Naive thymus-derived CD4-positive, alpha-beta T cell (primary cell): ENCODE results near the gene PEAK3. TPM values are rescaled to one million over a fixed set of nuclear protein-coding genes. Genes with fewer than 3 reads are reported as not detected.
A peak's percentile ranks its signal among the peaks of the same experiment; 100 is the strongest.

Experiments
- ATAC-seq: fragments of 150-1000 bp; cut with Tn5 transposase; 2 replicates; pipeline ENCODE4 v1.10.0; 2021; ENCODE audit warnings: mild to moderate bottlenecking, moderate library complexity
- CTCF ChIA-PET: fragments of 350-600 bp; sonication (Branson Sonifier 250); formaldehyde crosslinking; loops from one replicate; lab custom pipeline; 2021; ENCODE audit warnings: antibody characterized with exemption; lab: Charles Lee
- POLR2A ChIA-PET: fragments of 350-600 bp; sonication (Branson Sonifier 250); formaldehyde crosslinking; loops from one replicate; lab custom pipeline; 2021; ENCODE audit warnings: antibody characterized with exemption, inconsistent platforms; lab: Charles Lee
- DNase-seq, 9 donors: peaks; one replicate each; pipeline versions ENCODE4 v3.0.0 to v3.0.0-alpha.2; 2020 to 2022; ENCODE audit warnings: mixed read lengths in 1 of 9
- H3K27ac ChIP-seq: one replicate; pipeline ENCODE4 v1.7.0; 2013; ENCODE audit warnings: mild to moderate bottlenecking, low read depth, low read length, moderate library complexity
- H3K27me3 ChIP-seq, 2 donors: one replicate each; pipeline ENCODE4 v1.7.0; 2013; ENCODE audit warnings: low read length in 2 of 2, mild to moderate bottlenecking in 2 of 2, moderate library complexity in 2 of 2; ENCODE audit not compliant: control insufficient read depth in 2 of 2, insufficient read depth in 2 of 2
- H3K36me3 ChIP-seq, 3 experiments: 1 replicate in 2 of 3; 2 replicates in 1 of 3; pipeline ENCODE4 v1.7.0; 2013; ENCODE audit warnings: low read length in 3 of 3, mild to moderate bottlenecking in 3 of 3, moderate library complexity in 1 of 3; ENCODE audit not compliant: insufficient read depth in 3 of 3, control insufficient read depth in 2 of 3
- H3K4me1 ChIP-seq, 2 donors: one replicate each; pipeline ENCODE4 v1.7.0; 2013; ENCODE audit warnings: low read length in 2 of 2, mild to moderate bottlenecking in 2 of 2, moderate library complexity in 1 of 2; ENCODE audit not compliant: control insufficient read depth in 2 of 2, insufficient read depth in 2 of 2
- H3K4me3 ChIP-seq: 2 replicates; pipeline ENCODE4 v1.7.0; 2013; ENCODE audit warnings: mild to moderate bottlenecking, low read length
- H3K9me3 ChIP-seq, 3 experiments: 1 replicate in 2 of 3; 2 replicates in 1 of 3; pipeline ENCODE4 v1.7.0; 2013; ENCODE audit warnings: low read length in 3 of 3; ENCODE audit not compliant: control insufficient read depth in 2 of 3
- H3K27ac Mint-ChIP-seq, 9 donors: one replicate each; pipeline ENCODE4 v1.8.0; 2020 to 2022; ENCODE audit warnings: mixed read lengths in 9 of 9, mild to moderate bottlenecking in 8 of 9, moderate library complexity in 5 of 9, inconsistent platforms in 2 of 9
- H3K27me3 Mint-ChIP-seq, 5 donors: one replicate each; pipeline ENCODE4 v1.8.0; 2021 to 2022; ENCODE audit warnings: mixed read lengths in 5 of 5, mild to moderate bottlenecking in 1 of 5
- H3K36me3 Mint-ChIP-seq, 5 donors: one replicate each; pipeline ENCODE4 v1.8.0; 2020 to 2022; ENCODE audit warnings: mixed read lengths in 5 of 5, mild to moderate bottlenecking in 3 of 5, inconsistent platforms in 1 of 5
- H3K4me1 Mint-ChIP-seq, 7 donors: one replicate each; pipeline ENCODE4 v1.8.0; 2020 to 2022; ENCODE audit warnings: mixed read lengths in 7 of 7, mild to moderate bottlenecking in 3 of 7, inconsistent platforms in 1 of 7
- H3K4me3 Mint-ChIP-seq, 10 donors: one replicate each; pipeline ENCODE4 v1.8.0; 2020 to 2022; ENCODE audit warnings: mild to moderate bottlenecking in 10 of 10, mixed read lengths in 10 of 10, moderate library complexity in 6 of 10, inconsistent platforms in 2 of 10
- H3K9me3 Mint-ChIP-seq, 11 donors: one replicate each; pipeline ENCODE4 v1.8.0; 2020 to 2022; ENCODE audit warnings: mixed read lengths in 11 of 11, mild to moderate bottlenecking in 4 of 11, inconsistent platforms in 1 of 11, moderate library complexity in 1 of 11
- intact Hi-C, 2 donors: fragments of 100-400 bp; cut with micrococcal nuclease; formaldehyde crosslinking; loops; one replicate each; pipeline ENCODE4 v1.15.1; 2023
- polyA plus RNA-seq, 2 donors: library from polyadenylated mRNA; unstranded; fragments of 300-500 nt; fragmentation: Illumina TruSeq; gene quantifications; one replicate each; pipeline ENCODE4 v1.2.3, GENCODE V29; 2021
- total RNA-seq, 6 experiments: library from RNA in 5 of 6; stranded (reverse) in 5 of 6; gene quantifications; 1 replicate in 5 of 6; 2 replicates in 1 of 6; pipeline ENCODE4 v1.2.3 and lab custom pipeline; 2021 to 2026

PEAK3 gene
- total and polyA plus RNA-seq, 7 experiments from 2014 or later = 0.14 to 3.9 (median 0.36) TPM; not detected in 1

DNA sequence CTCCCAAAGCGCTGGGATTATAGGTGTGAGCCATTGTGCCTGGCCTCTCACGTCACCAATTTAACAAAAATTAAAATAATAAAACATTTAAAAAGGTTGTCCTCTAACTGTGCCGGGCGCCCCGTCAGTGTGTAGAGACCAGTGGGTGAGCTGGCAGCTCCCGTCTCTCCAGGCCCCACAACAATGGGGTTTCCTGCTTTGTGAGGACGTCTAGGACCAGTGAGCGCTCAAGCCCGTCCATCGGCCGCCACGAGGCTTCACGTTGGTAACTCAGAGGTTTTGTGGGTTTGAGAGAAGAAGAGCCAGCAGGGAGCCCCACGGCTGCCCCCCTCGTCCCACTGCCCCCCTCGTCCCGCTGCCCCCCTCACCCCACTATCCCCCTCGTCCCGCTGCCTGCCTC lies 41.7 kb upstream of the PEAK3 start:
- peaks cover 0 to 54% (median 0%) of the 10 kb centered on the region in 3 experiments for H3K36me3 ChIP-seq
- peaks cover 0 to 13% (median 4%) of the 10 kb centered on the region in 5 donors for H3K36me3 Mint-ChIP-seq

DNA sequence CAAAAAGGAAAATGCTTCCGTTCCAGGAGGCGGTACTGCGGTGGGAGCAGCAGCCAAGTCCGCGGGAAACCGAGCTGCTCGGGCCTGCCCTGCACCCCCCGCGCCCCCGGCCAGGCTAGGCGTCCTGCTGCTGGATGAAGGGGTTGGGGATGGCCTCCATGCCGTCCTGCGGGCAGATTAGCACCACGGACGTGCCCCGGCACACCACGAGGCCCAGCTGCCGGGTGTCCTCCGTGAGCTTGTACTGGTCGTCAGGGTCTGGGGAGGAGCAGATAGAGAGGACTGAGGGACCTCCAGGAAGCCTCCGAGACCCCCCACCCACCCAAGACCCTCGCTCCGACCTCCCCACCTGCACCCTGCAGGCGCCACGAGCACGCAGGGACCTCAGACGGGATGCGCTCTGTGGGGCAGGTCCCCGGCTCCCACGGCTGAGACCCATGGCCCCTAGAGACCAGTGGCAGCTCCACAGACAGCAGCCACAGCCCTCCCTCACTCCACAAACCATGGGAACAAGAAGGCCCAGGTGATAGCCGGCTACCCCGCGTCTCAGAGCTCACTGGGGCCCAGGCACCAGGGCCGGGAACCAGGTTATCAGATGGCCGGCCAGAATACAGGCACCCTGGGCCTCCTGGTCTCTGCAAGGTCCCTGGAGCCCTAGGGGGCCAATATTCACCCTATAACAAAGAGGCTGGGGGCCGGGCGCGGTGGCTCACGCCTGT lies 39.7 kb upstream of the PEAK3 start:
- no peaks in the 10 kb centered on the region for H3K27me3 ChIP-seq
- ChIA-PET POLR2A (interaction anchor here (0.6 kb wide), 2 partner anchors 33 to 93 kb away, joined by 3 to 4 read pairs; no protein-coding TSS in a partner anchor), CTCF (no interaction called here)
- Mint-ChIP-seq H3K4me1 (peaks cover 11 to 23% (median 14%) of the 10 kb centered on the region in 7 donors), H3K27me3 (no peaks in the 10 kb centered on the region), H3K4me3 (no peak overlapping the region), H3K9me3 (no peaks in the 10 kb centered on the region), H3K36me3 (peaks cover 0 to 12% (median 0%) of the 10 kb centered on the region in 5 donors), H3K27ac (no peak overlapping the region)
- no peaks in the 10 kb centered on the region for H3K9me3 ChIP-seq
- H3K4me1 ChIP-seq = peaks cover 0 to 2% of the 10 kb centered on the region in 2 donors
- H3K4me3 ChIP-seq = no peak overlapping the region
- no peak for ATAC-seq
- no peak for DNase-seq
- peaks cover 0 to 51% (median 0%) of the 10 kb centered on the region in 3 experiments for H3K36me3 ChIP-seq
- no peak overlapping the region for H3K27ac ChIP-seq
- intact Hi-C loops = no loop called here

More for the DNA sequence above, 41.7 kb upstream of the PEAK3 start:
- no peak for DNase-seq
- Histone ChIP-seq H3K4me1 (peaks cover 5 to 12% of the 10 kb centered on the region in 2 donors), H3K27ac (no peak overlapping the region), H3K4me3 (no peak overlapping the region), H3K9me3 (no peaks in the 10 kb centered on the region), H3K27me3 (no peaks in the 10 kb centered on the region)
- intact Hi-C loops = no loop called here
- Mint-ChIP-seq H3K4me3 (no peak overlapping the region), H3K9me3 (peaks cover 0 to 4% (median 0%) of the 10 kb centered on the region in 11 donors), H3K27ac (no peak overlapping the region), H3K4me1 (peaks cover 17 to 40% (median 29%) of the 10 kb centered on the region in 7 donors), H3K27me3 (peaks cover 0 to 2% (median 0%) of the 10 kb centered on the region in 5 donors)
- POLR2A ChIA-PET = interaction anchor here (0.6 kb wide), 1 partner anchor 1667 kb away, joined by 3 read pairs; no protein-coding TSS in a partner anchor
- CTCF ChIA-PET = interaction anchor here (0.8 kb wide), 1 partner anchor 65 kb away, joined by 4 read pairs; no protein-coding TSS in a partner anchor
- ATAC-seq = no peak

DNA sequence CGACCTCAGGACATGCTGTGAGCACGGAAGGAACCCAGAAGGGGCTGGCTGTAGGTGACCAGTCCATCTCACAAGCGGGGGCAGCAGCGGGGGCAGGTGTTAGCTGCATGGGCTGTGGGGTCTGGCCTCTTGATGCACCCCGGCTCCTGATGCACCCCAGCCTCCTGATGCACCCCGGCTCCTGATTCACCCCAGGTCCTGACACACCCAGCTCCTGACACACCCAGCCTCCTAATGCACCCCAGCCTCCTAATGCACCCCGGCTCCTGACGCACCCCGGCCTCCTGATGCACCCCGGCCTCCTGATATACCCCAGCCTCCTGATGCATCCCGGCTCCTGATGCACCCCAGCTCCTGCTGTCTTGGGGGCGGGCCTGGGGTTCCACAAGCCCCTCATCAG lies 39.0 kb upstream of the PEAK3 start:
- Histone ChIP-seq H3K27me3 (no peaks in the 10 kb centered on the region), H3K4me3 (no peak overlapping the region), H3K9me3 (no peaks in the 10 kb centered on the region), H3K4me1 (no peaks in the 10 kb centered on the region), H3K36me3 (peaks cover 0 to 48% (median 0%) of the 10 kb centered on the region in 3 experiments), H3K27ac (no peak overlapping the region)
- ATAC-seq = no peak
- ChIA-PET POLR2A (interaction anchor here (0.6 kb wide), 1 partner anchor 82 kb away, joined by 4 read pairs; no protein-coding TSS in a partner anchor), CTCF (no interaction called here)
- intact Hi-C loops = no loop called here
- Mint-ChIP-seq H3K9me3 (peaks cover 0 to 2% (median 0%) of the 10 kb centered on the region in 11 donors), H3K4me3 (no peak overlapping the region), H3K4me1 (peaks cover 7 to 15% (median 9%) of the 10 kb centered on the region in 7 donors), H3K27me3 (no peaks in the 10 kb centered on the region), H3K27ac (no peak overlapping the region), H3K36me3 (peaks cover 0 to 6% (median 0%) of the 10 kb centered on the region in 5 donors)
- no peak for DNase-seq

DNA sequence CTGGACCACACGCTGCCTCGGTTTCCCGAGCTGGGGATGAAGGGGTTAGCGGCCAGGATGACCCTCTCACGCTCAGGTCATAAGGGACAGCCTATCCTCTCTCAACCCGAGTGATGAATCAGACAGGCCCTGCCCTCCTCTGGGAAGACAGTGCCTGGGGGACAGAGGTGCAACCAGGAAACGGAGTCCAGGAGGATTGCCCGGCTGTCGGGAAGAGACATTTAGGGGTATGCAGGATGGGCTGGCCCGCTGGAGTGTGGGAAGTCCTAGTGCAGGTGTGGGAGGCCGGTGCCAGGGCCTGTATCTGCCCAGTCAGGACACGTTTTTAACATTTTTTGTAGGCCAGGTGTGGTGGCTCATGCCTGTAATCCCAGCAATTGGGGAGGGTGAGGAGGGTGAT lies 38.1 kb upstream of the PEAK3 start:
- ChIA-PET CTCF (no interaction called here), POLR2A (interaction anchor here (0.5 to 0.6 kb wide), 2 partner anchors 288 to 423 kb away, joined by 4 to 5 read pairs; no protein-coding TSS in a partner anchor)
- no peak overlapping the region for H3K27ac Mint-ChIP-seq
- no peak for DNase-seq
- Histone ChIP-seq H3K27ac (no peak overlapping the region), H3K4me1 (no peaks in the 10 kb centered on the region), H3K4me3 (no peak overlapping the region), H3K27me3 (no peaks in the 10 kb centered on the region), H3K9me3 (peaks cover 0 to 7% (median under 1%) of the 10 kb centered on the region in 3 experiments), H3K36me3 (peaks cover 0 to 41% (median 0%) of the 10 kb centered on the region in 3 experiments)
- intact Hi-C loops = no loop called here
- peaks cover 0 to 8% (median 6%) of the 10 kb centered on the region in 7 donors for H3K4me1 Mint-ChIP-seq
- no peak overlapping the region for H3K4me3 Mint-ChIP-seq
- H3K36me3 Mint-ChIP-seq = peaks cover under 1 to 7% (median 5%) of the 10 kb centered on the region in 5 donors
- H3K9me3 Mint-ChIP-seq = peaks cover 2 to 11% (median 4%) of the 10 kb centered on the region in 11 donors
- ATAC-seq = no peak
- H3K27me3 Mint-ChIP-seq = peaks cover 0 to 6% (median 3%) of the 10 kb centered on the region in 5 donors

DNA sequence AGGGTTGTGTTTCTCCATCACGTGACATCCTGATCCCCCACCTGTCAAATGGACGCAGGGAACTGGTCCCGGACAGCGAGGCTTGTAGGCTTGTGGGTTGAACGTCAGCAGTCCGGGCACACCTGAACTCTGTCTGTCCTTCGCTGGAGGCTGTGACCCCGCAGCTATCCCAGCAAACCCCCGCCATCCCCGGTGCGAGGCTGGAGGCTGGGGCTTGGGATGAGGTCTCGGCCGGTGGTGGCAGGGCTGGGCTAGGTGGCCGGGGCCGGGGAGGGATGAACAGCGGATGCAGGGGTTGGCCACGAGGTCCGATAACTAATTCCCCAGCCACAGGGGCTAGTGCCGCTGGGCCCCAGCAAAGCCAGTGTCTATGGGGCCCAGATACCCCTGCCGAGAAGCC lies 37.6 kb upstream of the PEAK3 start:
- H3K27me3 Mint-ChIP-seq = peaks cover 5 to 10% (median 7%) of the 10 kb centered on the region in 5 donors
- Histone ChIP-seq H3K27ac (no peak overlapping the region), H3K4me1 (no peaks in the 10 kb centered on the region), H3K9me3 (peaks cover 0 to 12% (median 5%) of the 10 kb centered on the region in 3 experiments), H3K36me3 (peaks cover 0 to 36% (median 0%) of the 10 kb centered on the region in 3 experiments), H3K27me3 (no peaks in the 10 kb centered on the region), H3K4me3 (no peak overlapping the region)
- H3K4me3 Mint-ChIP-seq = no peak overlapping the region
- ChIA-PET POLR2A (interaction anchor here (0.5 to 1.5 kb wide), 3 partner anchors 32 to 423 kb away, joined by 3 to 5 read pairs (median 4); no protein-coding TSS in a partner anchor), CTCF (no interaction called here)
- DNase-seq = no peak
- peaks cover 6 to 16% (median 8%) of the 10 kb centered on the region in 11 donors for H3K9me3 Mint-ChIP-seq
- peaks cover 4 to 10% (median 10%) of the 10 kb centered on the region in 5 donors for H3K36me3 Mint-ChIP-seq
- H3K4me1 Mint-ChIP-seq = peaks cover 0 to 6% (median 2%) of the 10 kb centered on the region in 7 donors
- no peak for ATAC-seq
- intact Hi-C loops = loop anchor here in 1 of 2 donors (5.0 kb wide), 1 partner anchor 162 kb away; no protein-coding TSS in a partner anchor
- no peak overlapping the region for H3K27ac Mint-ChIP-seq

DNA sequence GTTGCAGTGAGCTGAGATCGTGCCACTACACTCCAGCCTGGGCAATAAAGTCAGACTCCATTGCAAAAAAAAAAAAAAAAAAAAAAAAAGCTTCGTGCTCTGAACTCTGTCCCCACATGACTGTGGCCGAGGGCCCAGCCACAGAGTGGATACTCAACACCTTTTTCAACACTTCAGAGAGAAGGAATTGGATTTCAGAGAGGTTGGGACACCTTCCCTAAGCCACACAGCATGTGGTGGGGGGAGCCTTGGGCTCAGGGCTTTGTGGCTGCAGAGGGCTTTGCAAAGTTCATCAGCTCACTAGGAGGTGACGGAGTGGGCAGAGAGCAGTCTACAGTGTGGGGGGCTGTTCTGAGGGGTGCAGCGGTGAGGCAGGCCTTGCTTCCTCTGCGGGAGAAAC lies 36.9 kb upstream of the PEAK3 start:
- no peak overlapping the region for H3K4me3 Mint-ChIP-seq
- no peak for ATAC-seq
- no peak overlapping the region for H3K27ac ChIP-seq
- POLR2A ChIA-PET = interaction anchor here (1.5 kb wide), 1 partner anchor 31 kb away, joined by 3 read pairs; no protein-coding TSS in a partner anchor
- H3K36me3 Mint-ChIP-seq = peaks cover 4 to 12% (median 10%) of the 10 kb centered on the region in 5 donors
- no peaks in the 10 kb centered on the region for H3K4me1 ChIP-seq
- H3K27me3 Mint-ChIP-seq = peaks cover 7 to 14% (median 9%) of the 10 kb centered on the region in 5 donors
- intact Hi-C loops = loop anchor here in 1 of 2 donors (5.0 kb wide), 1 partner anchor 162 kb away; no protein-coding TSS in a partner anchor
- H3K27me3 ChIP-seq = no peaks in the 10 kb centered on the region
- peak overlapping the region in 1 of 9 donors; percentile 43 for H3K27ac Mint-ChIP-seq
- H3K4me1 Mint-ChIP-seq = peaks cover 0 to 6% (median 0%) of the 10 kb centered on the region in 7 donors
- CTCF ChIA-PET = interaction anchor here (0.6 kb wide), 1 partner anchor 201 kb away, joined by 3 read pairs; no protein-coding TSS in a partner anchor
- peaks cover 0 to 29% (median 0%) of the 10 kb centered on the region in 3 experiments for H3K36me3 ChIP-seq
- peaks cover 6 to 21% (median 9%) of the 10 kb centered on the region in 11 donors for H3K9me3 Mint-ChIP-seq
- H3K4me3 ChIP-seq = no peak overlapping the region
- no peak for DNase-seq
- H3K9me3 ChIP-seq = peaks cover 0 to 13% (median 5%) of the 10 kb centered on the region in 3 experiments
